GM19395 (cell line): ENCODE results near the gene BCKDHA.
A peak's percentile ranks its signal among the peaks of the same experiment; 100 is the strongest.
"Not testable (repeated sequence)": the region's sequence is repeated elsewhere in the genome, so short reads cannot be mapped to it uniquely, and the experiment has no call there.

Experiments used
- ATAC-seq: cut with Tn5 transposase; IDR thresholded peaks from one replicate; pipeline ENCODE4 v1.9.1; 2021; ENCODE audit warnings: mild to moderate bottlenecking, moderate library complexity; ENCODE audit not compliant: unreplicated experiment

BCKDHA gene

GRCh38 chr19:41424335-41425173, 26.9 kb downstream of the BCKDHA start:
- no peak for ATAC-seq

- no peak for ATAC-seq
Measured at GRCh38 chr19:41425174-41426115, 27.8 kb downstream of the BCKDHA start.

GRCh38 chr19:41426116-41426841, 28.7 kb downstream of the BCKDHA start:
- ATAC-seq, result no peak

DNA sequence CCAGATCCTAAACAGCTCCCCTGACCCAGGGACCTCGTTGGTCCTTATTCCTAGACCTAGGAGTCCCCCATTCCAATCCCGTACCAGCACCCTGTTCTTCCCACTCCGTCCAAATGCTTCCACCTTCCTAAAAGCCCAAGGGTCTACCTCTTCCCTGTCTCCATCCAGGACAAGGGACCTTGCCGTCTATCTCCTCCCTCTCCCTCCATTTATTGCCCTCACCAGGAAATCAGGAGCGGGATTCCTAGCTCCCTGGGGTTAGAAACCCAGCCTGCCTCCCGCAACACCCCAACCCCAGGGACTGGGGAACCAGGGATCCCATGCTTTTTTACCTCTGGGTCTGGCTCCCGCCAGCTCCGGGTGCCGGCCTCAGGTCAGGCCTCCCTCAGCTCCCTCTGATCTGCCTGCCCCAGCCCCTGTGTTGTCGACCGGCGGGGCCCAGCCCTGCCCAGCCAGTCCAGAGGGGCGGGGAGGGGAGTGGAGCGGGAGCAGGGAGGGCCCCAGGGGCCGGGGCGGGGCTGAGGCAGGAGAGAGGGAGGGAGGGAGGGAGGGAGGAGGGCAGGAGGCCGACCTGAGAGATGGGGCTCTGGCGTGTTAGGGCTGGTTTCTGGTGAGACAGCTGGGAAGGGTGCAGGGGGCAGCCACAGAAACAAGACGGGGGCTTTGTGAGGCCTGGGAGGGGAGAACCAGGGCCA, 29.5 kb downstream of the BCKDHA start, which contains the start of gene B3GNT8:
TSS of gene B3GNT8 (minus strand) at position 423 of the 695 bp plus-strand sequence. CDS start 596 bp downstream, outside the sequence.
- ATAC-seq, result no peak

- ATAC-seq, result no peak
Measured at GRCh38 chr19:41427647-41428480, 30.2 kb downstream of the BCKDHA start.

DNA sequence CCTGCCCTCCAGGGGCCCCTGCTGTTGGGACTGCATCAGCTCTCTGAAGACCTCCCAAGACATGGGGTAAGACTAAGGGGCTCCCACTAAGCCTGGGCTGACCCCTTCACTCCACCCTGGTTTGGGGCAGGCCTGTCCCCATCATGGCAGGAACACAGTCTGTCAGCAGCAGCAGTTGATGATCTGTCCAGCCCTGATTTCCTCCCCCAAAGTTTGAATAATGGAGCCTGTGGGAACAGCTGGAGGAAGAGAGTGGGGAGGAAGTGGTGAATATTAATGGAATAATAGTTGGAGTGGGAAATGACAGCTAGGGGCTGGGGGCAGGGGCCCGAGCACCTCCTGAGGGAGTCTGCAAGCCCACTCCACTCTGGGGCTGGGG, 30.9 kb downstream of the BCKDHA start:
- no peak for ATAC-seq

GRCh38 chr19:41430922-41431321, 33.3 kb downstream of the BCKDHA start:
- no peak for ATAC-seq

GRCh38 chr19:41431426-41432386, 34.1 kb downstream of the BCKDHA start:
- ATAC-seq, result no peak

DNA sequence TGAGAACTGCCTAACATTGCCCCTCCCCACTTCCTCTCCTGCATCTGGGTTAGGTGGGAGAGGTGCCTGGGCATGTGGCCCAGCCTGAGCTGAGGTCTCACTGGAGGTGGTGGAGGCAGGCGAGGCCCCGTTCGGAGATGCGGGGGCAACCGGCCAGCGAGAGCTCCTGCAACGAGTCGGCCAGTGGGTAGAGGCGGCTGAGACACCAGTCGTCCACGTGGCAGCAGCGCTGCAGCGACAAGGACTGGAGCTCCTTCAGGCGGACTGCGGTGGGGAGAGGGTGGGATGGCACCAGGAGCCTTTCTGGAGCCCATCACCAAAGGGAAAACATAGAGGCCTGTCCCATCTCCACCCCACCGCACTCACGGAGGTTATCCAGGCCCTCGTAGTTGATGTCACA, 35.6 kb downstream of the BCKDHA start:
- ATAC-seq, result no peak

- ATAC-seq, result no peak
Measured at GRCh38 chr19:41434450-41434849, 36.8 kb downstream of the BCKDHA start.

GRCh38 chr19:41435376-41435775, 37.8 kb downstream of the BCKDHA start:
- ATAC-seq, result not testable (repeated sequence)

GRCh38 chr19:41435936-41436673, 38.5 kb downstream of the BCKDHA start:
- ATAC-seq, result no peak

GRCh38 chr19:41436674-41436951, 39.0 kb downstream of the BCKDHA start:
- no peak for ATAC-seq

GRCh38 chr19:41437944-41438574, 40.4 kb downstream of the BCKDHA start:
- no peak for ATAC-seq

- peak; percentile 85 for ATAC-seq
Measured at GRCh38 chr19:41439441-41440222, 42.0 kb downstream of the BCKDHA start, which contains the start of gene DMAC2. Gene DMAC2, minus strand, starts transcription at chr19:41439912. Its CDS starts 13 bp downstream, at chr19:41439899.

- no peak for ATAC-seq
Measured at GRCh38 chr19:41441321-41441945, 43.8 kb downstream of the BCKDHA start.
